Right atrium auricular region (tissue), 2 donors: ENCODE measurements around the gene LBH. TPM values are rescaled to one million over a fixed set of nuclear protein-coding genes. Genes with fewer than 3 reads are reported as not detected.

Experiments
- DNase-seq: peaks from one replicate; pipeline ENCODE4 v3.0.0-alpha.2; 2019; ENCODE audit warnings: low spot score
- H3K27ac ChIP-seq, 2 donors: fragments of 200-600 bp; sonication (generic); 1 replicate in 1 of 2; 2 replicates in 1 of 2; pipeline ENCODE4 v1.5.1; 2016 to 2019
- H3K27me3 ChIP-seq, 2 donors: fragments of 200-600 bp; sonication (generic); one replicate each; pipeline versions ENCODE4 v1.5.1 to v1.6.0; 2017 to 2019
- H3K36me3 ChIP-seq: fragments of 200-600 bp; sonication (generic); one replicate; pipeline ENCODE4 v1.5.1; 2016
- H3K4me1 ChIP-seq, 2 donors: fragments of 200-600 bp; sonication (generic); one replicate each; pipeline versions ENCODE4 v1.5.1 to v1.6.0; 2017 to 2019
- H3K4me3 ChIP-seq, 2 donors: fragments of 200-600 bp; sonication (generic); 1 replicate in 1 of 2; 2 replicates in 1 of 2; pipeline ENCODE4 v1.5.1; 2017 to 2019; ENCODE audit warnings: mild to moderate bottlenecking in 1 of 2, moderate library complexity in 1 of 2
- H3K9me3 ChIP-seq, 2 donors: fragments of 200-600 bp; sonication (generic); one replicate each; pipeline ENCODE4 v1.5.1; 2019
- total RNA-seq, 2 donors: library from RNA; depleted of rRNA; stranded (reverse); fragments of >200 nt; gene quantifications; one replicate each; pipeline ENCODE4 v1.1.0, GENCODE V29; 2016
- TF ChIP-seq, protein P1 (sequence below), 2 donors: fragments of 200-600 bp; sonication (generic); IDR thresholded peaks; one replicate each; pipeline ENCODE4 v1.5.1; 2019; ENCODE audit warnings: antibody characterized with exemption in 2 of 2

The LBH gene
- total RNA-seq, 2 donors from 2014 or later, result 18.9 to 54.6 TPM

GRCh38 chr2:30248791-30249190 lies 17.5 kb downstream of the LBH start:
- Histone ChIP-seq H3K27ac (no peak overlapping the region), H3K4me3 (no peak overlapping the region), H3K4me1 (peaks cover 0 to 24% of the 10 kb centered on the region in 2 donors), H3K27me3 (no peaks in the 10 kb centered on the region), H3K9me3 (no peaks in the 10 kb centered on the region), H3K36me3 (no peaks in the 10 kb centered on the region)
- TF ChIP-seq, protein P1, sequence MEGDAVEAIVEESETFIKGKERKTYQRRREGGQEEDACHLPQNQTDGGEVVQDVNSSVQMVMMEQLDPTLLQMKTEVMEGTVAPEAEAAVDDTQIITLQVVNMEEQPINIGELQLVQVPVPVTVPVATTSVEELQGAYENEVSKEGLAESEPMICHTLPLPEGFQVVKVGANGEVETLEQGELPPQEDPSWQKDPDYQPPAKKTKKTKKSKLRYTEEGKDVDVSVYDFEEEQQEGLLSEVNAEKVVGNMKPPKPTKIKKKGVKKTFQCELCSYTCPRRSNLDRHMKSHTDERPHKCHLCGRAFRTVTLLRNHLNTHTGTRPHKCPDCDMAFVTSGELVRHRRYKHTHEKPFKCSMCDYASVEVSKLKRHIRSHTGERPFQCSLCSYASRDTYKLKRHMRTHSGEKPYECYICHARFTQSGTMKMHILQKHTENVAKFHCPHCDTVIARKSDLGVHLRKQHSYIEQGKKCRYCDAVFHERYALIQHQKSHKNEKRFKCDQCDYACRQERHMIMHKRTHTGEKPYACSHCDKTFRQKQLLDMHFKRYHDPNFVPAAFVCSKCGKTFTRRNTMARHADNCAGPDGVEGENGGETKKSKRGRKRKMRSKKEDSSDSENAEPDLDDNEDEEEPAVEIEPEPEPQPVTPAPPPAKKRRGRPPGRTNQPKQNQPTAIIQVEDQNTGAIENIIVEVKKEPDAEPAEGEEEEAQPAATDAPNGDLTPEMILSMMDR (IDR thresholded peaks at IDR 0.05), result no peak
- DNase-seq, result no peak

- DNase-seq, result no peak
- H3K36me3 ChIP-seq, result no peaks in the 10 kb centered on the region
Observed at GRCh38 chr2:30249354-30249753, 18.0 kb downstream of the LBH start.

GRCh38 chr2:30250421-30250820 lies 19.1 kb downstream of the LBH start:
- H3K27ac ChIP-seq, result no peak overlapping the region
- no peak for DNase-seq

More at GRCh38 chr2:30249354-30249753, 18.0 kb downstream of the LBH start:
- Histone ChIP-seq H3K4me3 (no peak overlapping the region), H3K27me3 (no peaks in the 10 kb centered on the region), H3K27ac (no peak overlapping the region), H3K4me1 (peaks cover 0 to 27% of the 10 kb centered on the region in 2 donors), H3K9me3 (no peaks in the 10 kb centered on the region)
- TF ChIP-seq, protein P1 (IDR thresholded peaks at IDR 0.05), result no peak

GRCh38 chr2:30252723-30253701 lies 21.7 kb downstream of the LBH start:
- H3K36me3 ChIP-seq, result peaks cover 12% of the 10 kb centered on the region
- H3K27me3 ChIP-seq, result no peaks in the 10 kb centered on the region
- TF ChIP-seq, protein P1 (IDR thresholded peaks at IDR 0.05), result no peak
- peak; percentile 88 for DNase-seq
- peak overlapping the region; percentile 49 to 53 for H3K27ac ChIP-seq
- H3K4me1 ChIP-seq, result peaks cover 0 to 36% of the 10 kb centered on the region in 2 donors
- no peak overlapping the region for H3K4me3 ChIP-seq
- no peaks in the 10 kb centered on the region for H3K9me3 ChIP-seq

More at GRCh38 chr2:30250421-30250820, 19.1 kb downstream of the LBH start:
- Histone ChIP-seq H3K4me1 (peaks cover 0 to 33% of the 10 kb centered on the region in 2 donors), H3K4me3 (no peak overlapping the region), H3K9me3 (no peaks in the 10 kb centered on the region), H3K27me3 (no peaks in the 10 kb centered on the region), H3K36me3 (no peaks in the 10 kb centered on the region)
- TF ChIP-seq, protein P1 (IDR thresholded peaks at IDR 0.05), result no peak

DNA sequence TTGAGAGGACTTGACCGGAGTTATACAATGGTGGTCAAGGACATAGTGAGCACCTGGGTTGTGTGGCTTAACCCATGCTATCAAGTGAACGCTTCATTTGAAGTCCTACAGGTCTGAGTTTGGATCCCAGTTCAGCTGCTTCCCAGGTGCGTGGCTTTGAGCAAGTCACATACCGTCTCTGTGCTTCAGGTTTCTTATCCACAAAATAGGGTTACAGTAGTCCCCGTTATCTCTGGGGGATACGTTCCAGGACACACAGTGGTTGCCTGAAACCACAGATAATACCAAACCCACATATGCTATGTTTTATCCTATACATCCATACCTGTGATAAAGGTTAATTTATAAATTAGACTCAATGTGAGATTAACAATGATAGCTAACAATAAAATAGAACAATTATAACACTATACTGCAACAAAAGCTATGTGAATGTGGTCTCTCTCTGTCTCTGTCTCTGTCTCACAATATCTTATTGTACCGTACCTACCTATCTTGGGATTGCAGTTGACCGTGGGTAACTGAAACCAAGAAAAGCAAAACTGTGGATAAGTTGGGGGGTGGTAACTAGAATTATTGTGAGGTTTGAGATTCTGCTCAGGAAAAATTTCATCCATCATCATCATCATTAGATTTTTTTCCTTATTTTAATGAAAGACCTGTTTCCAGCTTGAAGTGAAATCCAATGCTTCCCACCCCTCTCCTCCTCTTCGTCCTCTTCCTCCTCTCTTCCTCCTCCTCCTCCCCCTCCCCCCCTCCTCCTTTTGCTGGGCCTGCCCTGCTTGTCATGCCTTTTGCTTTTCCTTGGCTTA lies 22.7 kb downstream of the LBH start:
- TF ChIP-seq, protein P1 (IDR thresholded peaks at IDR 0.05), result no peak
- Histone ChIP-seq H3K9me3 (no peaks in the 10 kb centered on the region), H3K27me3 (no peaks in the 10 kb centered on the region), H3K4me1 (peaks cover 0 to 36% of the 10 kb centered on the region in 2 donors), H3K36me3 (peaks cover 22% of the 10 kb centered on the region), H3K27ac (peak overlapping the region in 1 of 2 donors; percentile 4), H3K4me3 (no peak overlapping the region)
- DNase-seq, result no peak
